T-helper 1 cell (primary cell): ENCODE data around the gene ADARB2.

ENCODE experiments used
- DNase-seq, 5 donors: peaks; one replicate each; pipeline ENCODE4 v3.0.0-alpha.2; 2012 to 2020

ADARB2 gene

GRCh38 chr10:1299041-1299726 lies 438.1 kb downstream of the ADARB2 start:
- no peak for DNase-seq

GRCh38 chr10:1297566-1298301 lies 439.6 kb downstream of the ADARB2 start:
- DNase-seq: no peak

GRCh38 chr10:1295756-1296480 lies 441.4 kb downstream of the ADARB2 start:
- no peak for DNase-seq

GRCh38 chr10:1294748-1295147 lies 442.6 kb downstream of the ADARB2 start:
- DNase-seq: no peak

GRCh38 chr10:1293636-1294435 lies 443.5 kb downstream of the ADARB2 start:
- no peak for DNase-seq

GRCh38 chr10:1293157-1293556 lies 444.2 kb downstream of the ADARB2 start:
- DNase-seq: no peak

GRCh38 chr10:1292611-1293031 lies 444.7 kb downstream of the ADARB2 start:
- DNase-seq: no peak

GRCh38 chr10:1291178-1292090 lies 445.9 kb downstream of the ADARB2 start:
- DNase-seq: no peak

GRCh38 chr10:1290071-1290471 lies 447.3 kb downstream of the ADARB2 start:
- no peak for DNase-seq

GRCh38 chr10:1289591-1289990 lies 447.7 kb downstream of the ADARB2 start:
- no peak for DNase-seq

GRCh38 chr10:1287971-1288401 lies 449.3 kb downstream of the ADARB2 start:
- no peak for DNase-seq

- no peak for DNase-seq
Observed at GRCh38 chr10:1287487-1287886, 449.8 kb downstream of the ADARB2 start.

GRCh38 chr10:1284076-1284475 lies 453.2 kb downstream of the ADARB2 start:
- DNase-seq: no peak

- no peak for DNase-seq
Observed at GRCh38 chr10:1281405-1281782, 455.9 kb downstream of the ADARB2 start.

- no peak for DNase-seq
Observed at GRCh38 chr10:1280466-1281404, 456.6 kb downstream of the ADARB2 start.

- DNase-seq: no peak
Observed at GRCh38 chr10:1278306-1278705, 459.0 kb downstream of the ADARB2 start.

GRCh38 chr10:1274701-1275544 lies 462.4 kb downstream of the ADARB2 start:
- no peak for DNase-seq

- DNase-seq: no peak
Observed at GRCh38 chr10:1274111-1274661, 463.1 kb downstream of the ADARB2 start.
